LNCAP (cell line): ENCODE measurements around the gene SH3GL3.

Source experiments
- TF ChIP-seq, protein P1 (sequence below): fragments of 450-650 bp; IDR thresholded peaks from 2 replicates; pipeline ENCODE4 v1.5.1; 2017; ENCODE audit warnings: mild to moderate bottlenecking

SH3GL3 gene, protein sequence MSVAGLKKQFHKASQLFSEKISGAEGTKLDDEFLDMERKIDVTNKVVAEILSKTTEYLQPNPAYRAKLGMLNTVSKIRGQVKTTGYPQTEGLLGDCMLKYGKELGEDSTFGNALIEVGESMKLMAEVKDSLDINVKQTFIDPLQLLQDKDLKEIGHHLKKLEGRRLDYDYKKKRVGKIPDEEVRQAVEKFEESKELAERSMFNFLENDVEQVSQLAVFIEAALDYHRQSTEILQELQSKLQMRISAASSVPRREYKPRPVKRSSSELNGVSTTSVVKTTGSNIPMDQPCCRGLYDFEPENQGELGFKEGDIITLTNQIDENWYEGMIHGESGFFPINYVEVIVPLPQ

DNA sequence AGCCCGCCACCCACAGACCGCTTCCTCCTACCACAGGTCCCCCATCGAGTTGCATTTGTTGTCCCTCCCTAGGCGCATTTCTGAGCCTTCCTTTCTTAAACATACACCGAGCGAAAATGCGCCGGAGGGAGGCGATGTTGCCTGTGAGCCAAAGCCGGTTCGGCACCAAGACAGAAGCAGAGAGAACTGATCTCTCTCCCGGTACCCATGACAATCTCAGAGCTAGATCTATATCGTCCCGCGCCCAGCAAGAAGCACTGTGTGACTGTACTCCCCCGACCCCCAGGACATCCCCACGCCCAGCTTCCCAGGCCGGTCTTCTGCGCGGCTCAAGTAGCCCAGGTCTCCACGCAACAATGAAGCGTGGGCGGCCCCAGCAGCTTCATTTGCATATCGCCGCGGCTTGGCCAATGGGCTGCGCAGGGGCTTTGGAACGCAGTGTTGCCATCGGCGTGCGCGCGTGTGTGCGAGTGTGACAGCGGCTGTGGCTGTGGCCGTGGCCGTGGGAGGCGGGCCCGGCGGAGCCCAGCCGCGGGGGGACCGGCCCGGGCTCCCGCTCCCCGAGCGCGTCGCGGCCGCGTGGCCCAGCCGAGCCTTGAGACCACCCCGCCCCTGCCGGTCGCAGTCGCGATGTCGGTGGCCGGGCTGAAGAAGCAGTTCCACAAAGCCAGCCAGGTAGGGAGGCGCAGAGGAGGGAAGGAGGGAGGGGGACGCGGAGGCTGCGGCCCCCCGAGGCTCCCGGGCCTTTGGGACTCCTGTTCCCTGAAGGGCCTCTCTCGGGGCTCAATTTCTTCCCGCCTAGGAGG lies at the start of gene SH3GL3:
SH3GL3 (plus strand) TSS at position 438 of the 806 bp plus-strand sequence; CDS start at position 631, 193 bp downstream.
- TF ChIP-seq, protein P1, sequence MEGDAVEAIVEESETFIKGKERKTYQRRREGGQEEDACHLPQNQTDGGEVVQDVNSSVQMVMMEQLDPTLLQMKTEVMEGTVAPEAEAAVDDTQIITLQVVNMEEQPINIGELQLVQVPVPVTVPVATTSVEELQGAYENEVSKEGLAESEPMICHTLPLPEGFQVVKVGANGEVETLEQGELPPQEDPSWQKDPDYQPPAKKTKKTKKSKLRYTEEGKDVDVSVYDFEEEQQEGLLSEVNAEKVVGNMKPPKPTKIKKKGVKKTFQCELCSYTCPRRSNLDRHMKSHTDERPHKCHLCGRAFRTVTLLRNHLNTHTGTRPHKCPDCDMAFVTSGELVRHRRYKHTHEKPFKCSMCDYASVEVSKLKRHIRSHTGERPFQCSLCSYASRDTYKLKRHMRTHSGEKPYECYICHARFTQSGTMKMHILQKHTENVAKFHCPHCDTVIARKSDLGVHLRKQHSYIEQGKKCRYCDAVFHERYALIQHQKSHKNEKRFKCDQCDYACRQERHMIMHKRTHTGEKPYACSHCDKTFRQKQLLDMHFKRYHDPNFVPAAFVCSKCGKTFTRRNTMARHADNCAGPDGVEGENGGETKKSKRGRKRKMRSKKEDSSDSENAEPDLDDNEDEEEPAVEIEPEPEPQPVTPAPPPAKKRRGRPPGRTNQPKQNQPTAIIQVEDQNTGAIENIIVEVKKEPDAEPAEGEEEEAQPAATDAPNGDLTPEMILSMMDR: peak; percentile 72

DNA sequence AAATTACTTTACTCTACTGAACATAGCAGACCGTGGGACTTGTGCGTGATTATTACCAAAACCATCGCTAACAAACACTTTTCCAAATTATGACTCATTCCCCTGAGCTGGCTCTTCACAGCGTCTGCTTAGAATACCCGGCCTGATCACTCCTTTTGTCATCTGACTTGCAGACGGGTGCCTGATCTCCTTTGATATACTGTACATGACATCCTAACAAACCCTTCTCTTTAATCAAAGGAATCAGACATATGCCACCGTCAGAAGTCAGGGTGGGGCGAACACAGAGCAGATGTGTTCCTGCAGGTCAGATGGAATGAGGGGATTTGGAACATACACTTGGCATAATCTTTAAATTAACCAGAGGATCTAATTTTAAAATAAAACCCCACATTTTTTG lies 48.5 kb upstream of the SH3GL3 start:
- TF ChIP-seq, protein P1: no peak

DNA sequence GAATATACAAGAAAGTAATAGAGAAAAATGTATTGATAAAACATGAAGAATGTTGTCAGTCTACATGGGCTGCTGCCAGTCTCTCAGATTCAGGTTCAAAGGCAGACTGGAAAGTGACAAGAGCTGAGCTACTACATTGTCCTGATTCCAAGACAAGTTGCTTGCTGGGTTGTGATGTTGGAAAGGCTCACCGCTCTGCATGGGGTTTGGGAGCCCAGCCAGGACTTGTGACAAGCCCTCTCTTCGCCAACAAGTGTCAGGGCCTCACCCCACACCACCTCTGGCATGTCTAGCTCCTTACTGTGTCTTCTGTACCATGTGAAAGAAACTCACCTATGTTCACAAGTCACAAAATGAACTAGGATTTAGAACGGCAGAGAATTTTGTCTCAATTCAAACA lies 43.0 kb upstream of the SH3GL3 start:
- TF ChIP-seq, protein P1: no peak

DNA sequence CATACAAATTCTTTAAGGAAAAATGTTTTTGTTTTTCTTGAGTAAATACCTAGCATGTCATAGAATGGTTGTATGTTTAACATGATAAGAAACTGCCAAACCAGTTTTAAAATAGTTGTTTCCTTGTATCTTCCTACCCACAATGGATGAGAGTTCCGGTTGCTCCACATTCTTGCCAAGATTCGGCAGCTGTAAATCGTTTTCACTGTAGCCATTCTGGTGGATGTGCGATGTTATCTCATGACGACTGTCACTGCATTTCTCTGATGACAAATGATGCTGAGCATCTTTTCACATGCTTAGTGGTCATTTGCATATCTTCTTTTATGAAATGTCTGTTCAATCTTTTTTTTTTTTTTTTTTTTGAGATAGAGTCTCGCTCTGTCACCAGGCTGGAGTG lies 36.6 kb upstream of the SH3GL3 start:
- TF ChIP-seq, protein P1: no peak

DNA sequence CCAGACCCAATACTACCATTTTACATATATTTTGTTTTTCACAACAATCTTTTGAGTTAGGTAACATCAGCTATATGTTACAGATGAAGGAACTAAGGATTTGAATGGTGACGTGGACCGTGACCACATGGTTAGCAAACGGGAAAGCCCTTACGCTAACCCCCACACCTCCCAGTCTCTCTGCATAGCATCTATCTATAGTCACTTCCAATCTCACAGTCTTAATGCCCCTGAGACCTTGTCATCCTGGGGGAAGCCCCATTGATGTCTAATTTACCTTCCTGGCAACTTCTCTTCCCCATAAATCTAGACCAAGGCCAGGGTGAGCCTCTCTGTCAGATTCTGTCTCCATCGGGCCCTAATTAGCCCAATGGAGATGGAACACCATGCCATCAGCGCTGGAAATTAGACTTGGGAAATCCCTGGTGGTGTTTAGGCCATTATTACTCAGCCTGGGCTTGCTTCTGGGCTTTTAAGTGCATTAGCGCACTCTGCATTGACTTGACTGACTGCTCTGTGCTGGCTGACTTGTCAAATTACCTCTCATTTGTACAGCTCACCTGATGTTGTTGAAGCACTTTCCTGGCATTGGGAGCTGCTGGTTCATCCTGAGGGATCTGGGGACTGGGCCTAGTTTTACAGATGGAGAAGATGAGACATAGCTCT lies 34.0 kb upstream of the SH3GL3 start:
- TF ChIP-seq, protein P1: no peak

DNA sequence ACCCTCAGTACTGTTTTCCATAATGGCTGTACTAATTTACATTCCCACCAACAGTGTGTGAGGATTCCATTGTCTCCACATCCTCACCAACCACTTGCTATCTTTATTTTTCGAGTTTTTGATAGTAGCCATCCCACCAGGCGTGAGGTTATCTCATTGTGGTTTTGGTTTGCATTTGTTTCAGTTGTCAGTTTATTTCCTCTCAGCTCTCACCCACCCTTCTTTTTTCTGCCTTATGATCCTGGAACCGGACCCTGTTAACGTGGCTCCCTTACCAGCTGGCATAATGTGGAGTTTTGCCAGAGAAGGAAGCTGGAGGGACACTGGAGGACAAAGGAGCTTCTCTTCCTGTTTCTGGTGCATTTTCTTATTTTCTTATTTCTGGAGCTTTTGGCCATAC lies 25.1 kb upstream of the SH3GL3 start:
- TF ChIP-seq, protein P1: no peak

DNA sequence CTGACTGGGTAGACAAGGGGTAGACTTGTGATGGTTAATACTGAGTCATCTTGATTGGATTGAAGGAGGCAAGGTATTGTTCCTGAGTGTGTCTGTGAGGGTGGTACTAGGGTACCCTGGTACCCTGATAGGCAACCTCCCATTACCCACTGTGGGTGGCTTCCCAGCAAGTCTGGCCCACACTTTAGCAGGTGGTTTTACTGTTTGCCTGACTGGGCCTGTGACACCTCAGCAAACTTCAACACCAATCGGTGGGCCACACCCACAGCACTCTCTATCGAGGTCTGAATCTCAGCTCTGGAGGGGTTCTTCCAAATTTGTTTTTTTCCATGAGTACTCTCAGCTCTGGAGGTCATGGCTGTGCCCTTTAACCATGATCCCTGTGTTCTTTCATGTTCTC lies 24.6 kb upstream of the SH3GL3 start:
- TF ChIP-seq, protein P1: no peak
